Astrocyte (in vitro differentiated cells and primary cell): ENCODE measurements around the gene CTSF.

Experiments used
- EZH2 ChIP-seq: IDR thresholded peaks from 2 replicates; pipeline ENCODE4 v1.6.1; 2012; ENCODE audit warnings: mild to moderate bottlenecking, low read length, inconsistent platforms; ENCODE audit not compliant: insufficient read depth
- TF ChIP-seq, protein P1 (sequence below): IDR thresholded peaks from 2 replicates; pipeline ENCODE4 v1.5.1; 2011; ENCODE audit warnings: low read depth, mild to moderate bottlenecking, inconsistent platforms, low read length, moderate library complexity; ENCODE audit not compliant: insufficient read depth

GRCh38 chr11:66555416-66555815, 13.0 kb downstream of the CTSF start:
- TF ChIP-seq EZH2: no peak
- TF ChIP-seq, protein P1, sequence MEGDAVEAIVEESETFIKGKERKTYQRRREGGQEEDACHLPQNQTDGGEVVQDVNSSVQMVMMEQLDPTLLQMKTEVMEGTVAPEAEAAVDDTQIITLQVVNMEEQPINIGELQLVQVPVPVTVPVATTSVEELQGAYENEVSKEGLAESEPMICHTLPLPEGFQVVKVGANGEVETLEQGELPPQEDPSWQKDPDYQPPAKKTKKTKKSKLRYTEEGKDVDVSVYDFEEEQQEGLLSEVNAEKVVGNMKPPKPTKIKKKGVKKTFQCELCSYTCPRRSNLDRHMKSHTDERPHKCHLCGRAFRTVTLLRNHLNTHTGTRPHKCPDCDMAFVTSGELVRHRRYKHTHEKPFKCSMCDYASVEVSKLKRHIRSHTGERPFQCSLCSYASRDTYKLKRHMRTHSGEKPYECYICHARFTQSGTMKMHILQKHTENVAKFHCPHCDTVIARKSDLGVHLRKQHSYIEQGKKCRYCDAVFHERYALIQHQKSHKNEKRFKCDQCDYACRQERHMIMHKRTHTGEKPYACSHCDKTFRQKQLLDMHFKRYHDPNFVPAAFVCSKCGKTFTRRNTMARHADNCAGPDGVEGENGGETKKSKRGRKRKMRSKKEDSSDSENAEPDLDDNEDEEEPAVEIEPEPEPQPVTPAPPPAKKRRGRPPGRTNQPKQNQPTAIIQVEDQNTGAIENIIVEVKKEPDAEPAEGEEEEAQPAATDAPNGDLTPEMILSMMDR: no peak
